Liver (tissue), 9 donors: ENCODE results near the gene RSRC1. TPM values are rescaled to one million over a fixed set of nuclear protein-coding genes. Genes with fewer than 3 reads are reported as not detected.

Experiments used
- DNase-seq: peaks from one replicate; pipeline ENCODE4 v3.0.0-alpha.2; 2017; ENCODE audit warnings: low spot score
- H3K27ac ChIP-seq, 2 donors: one replicate each; pipeline ENCODE4 v1.7.0; 2013; ENCODE audit warnings: inconsistent platforms in 2 of 2, low read length in 2 of 2, control low read depth in 1 of 2, low read depth in 1 of 2, mild to moderate bottlenecking in 1 of 2
- H3K27me3 ChIP-seq, 4 donors: one replicate each; pipeline versions ENCODE4 v1.6.1 to v1.7.0; 2013; ENCODE audit warnings: low read length in 3 of 4, inconsistent platforms in 1 of 4, mild to moderate bottlenecking in 1 of 4, moderate library complexity in 1 of 4; ENCODE audit not compliant: control insufficient read depth in 4 of 4, insufficient read depth in 4 of 4
- H3K36me3 ChIP-seq, 4 donors: one replicate each; pipeline versions ENCODE4 v1.6.1 to v1.7.0; 2013; ENCODE audit warnings: low read length in 3 of 4, mild to moderate bottlenecking in 3 of 4, low read depth in 1 of 4, moderate library complexity in 1 of 4; ENCODE audit not compliant: control insufficient read depth in 4 of 4, insufficient read depth in 3 of 4
- H3K4me1 ChIP-seq, 4 donors: one replicate each; pipeline versions ENCODE4 v1.6.1 to v1.7.0; 2013; ENCODE audit warnings: low read length in 3 of 4, mild to moderate bottlenecking in 3 of 4, moderate library complexity in 1 of 4; ENCODE audit not compliant: control insufficient read depth in 4 of 4, insufficient read depth in 4 of 4
- H3K4me3 ChIP-seq, 3 donors: one replicate each; pipeline versions ENCODE4 v1.6.1 to v1.7.0; 2013; ENCODE audit warnings: low read length in 3 of 3, control low read depth in 1 of 3, low read depth in 1 of 3, mild to moderate bottlenecking in 1 of 3
- H3K9ac ChIP-seq, 2 donors: one replicate each; pipeline ENCODE4 v1.7.0; 2013; ENCODE audit warnings: low read length in 2 of 2, mild to moderate bottlenecking in 2 of 2, moderate library complexity in 2 of 2, control low read depth in 1 of 2, low read depth in 1 of 2
- H3K9me3 ChIP-seq, 4 donors: one replicate each; pipeline versions ENCODE4 v1.6.1 to v1.7.0; 2013; ENCODE audit warnings: low read length in 3 of 4; ENCODE audit not compliant: control insufficient read depth in 4 of 4
- EGR1 ChIP-seq, 2 donors: IDR thresholded peaks; 2 replicates each; pipeline ENCODE4 v1.6.1; 2016 to 2018; ENCODE audit warnings: antibody characterized with exemption in 2 of 2, low read depth in 2 of 2
- FOXA1 ChIP-seq: IDR thresholded peaks from 2 replicates; pipeline ENCODE4 v1.6.1; 2016; ENCODE audit warnings: antibody characterized with exemption
- FOXA2 ChIP-seq: IDR thresholded peaks from 2 replicates; pipeline ENCODE4 v1.6.1; 2016; ENCODE audit warnings: antibody characterized with exemption
- GABPA ChIP-seq, 2 donors: IDR thresholded peaks in 1 of 2; conservative IDR thresholded peaks in 1 of 2; 2 replicates each; pipeline ENCODE4 v1.6.1; 2016; ENCODE audit warnings: antibody characterized with exemption in 2 of 2, mild to moderate bottlenecking in 1 of 2, moderate library complexity in 1 of 2
- HNF4A ChIP-seq, 2 donors: conservative IDR thresholded peaks; 2 replicates each; pipeline ENCODE4 v1.6.1; 2016; ENCODE audit warnings: antibody characterized with exemption in 2 of 2, mild to moderate bottlenecking in 2 of 2
- HNF4G ChIP-seq: IDR thresholded peaks from 2 replicates; pipeline ENCODE4 v1.6.1; 2016; ENCODE audit warnings: antibody characterized with exemption
- JUND ChIP-seq, 2 donors: IDR thresholded peaks; 2 replicates each; pipeline ENCODE4 v1.6.1; 2016; ENCODE audit warnings: antibody characterized with exemption in 2 of 2
- NR2F2 ChIP-seq: IDR thresholded peaks from 2 replicates; pipeline ENCODE4 v1.6.1; 2016; ENCODE audit warnings: antibody characterized with exemption
- RAD21 ChIP-seq, 2 donors: IDR thresholded peaks; 2 replicates each; pipeline ENCODE4 v1.6.1; 2016; ENCODE audit warnings: antibody characterized with exemption in 2 of 2, mild to moderate bottlenecking in 2 of 2
- RXRA ChIP-seq, 2 donors: IDR thresholded peaks; 2 replicates each; pipeline ENCODE4 v1.6.1; 2017 to 2018; ENCODE audit warnings: antibody characterized with exemption in 2 of 2, mild to moderate bottlenecking in 1 of 2
- SP1 ChIP-seq: IDR thresholded peaks from 2 replicates; pipeline ENCODE4 v1.6.1; 2018; ENCODE audit warnings: antibody characterized with exemption, mild to moderate bottlenecking
- TAF1 ChIP-seq: conservative IDR thresholded peaks from 2 replicates; pipeline ENCODE4 v1.6.1; 2016; ENCODE audit warnings: antibody characterized with exemption, mild to moderate bottlenecking
- YY1 ChIP-seq: IDR thresholded peaks from 2 replicates; pipeline ENCODE4 v1.6.1; 2016; ENCODE audit warnings: antibody characterized with exemption, mild to moderate bottlenecking
- WGBS: extraction: QIAGEN DNeasy Blood & Tissue Kit; methylation state at CpG from one replicate; pipeline ENCODE4 v1.1.7; 2013; 5-methylcytosine and 5-hydroxymethylcytosine counted together
- polyA plus RNA-seq, 2 donors: library from polyadenylated mRNA; stranded (reverse) in 1 of 2; unstranded in 1 of 2; fragments of 200-250 nt in 1 of 2; fragments of >200 nt in 1 of 2; fragmentation: Nextera tagmentation in 1 of 2; extraction: Ambion mirVana in 1 of 2; gene quantifications; one replicate each; pipeline versions ENCODE4 v1.2.1 to v1.2.3, GENCODE V29; 2013 to 2015
- total RNA-seq, 2 donors: library from RNA; depleted of rRNA; stranded (reverse); fragments of >200 nt; gene quantifications; one replicate each; pipeline ENCODE4 v1.2.3, GENCODE V29; 2014
- TF ChIP-seq, protein P1 (sequence below): fragments of 150-350 bp; IDR thresholded peaks from 2 replicates; pipeline ENCODE4 v1.5.1; 2017; ENCODE audit warnings: improper control_type of control experiment, low read depth, low read length; ENCODE audit not compliant: missing input control
- TF ChIP-seq, protein P2 (sequence below): IDR thresholded peaks from 2 replicates; pipeline ENCODE4 v1.6.1; 2016; ENCODE audit warnings: antibody characterized with exemption
- TF ChIP-seq, protein P3 (sequence below): IDR thresholded peaks from 2 replicates; pipeline ENCODE4 v1.6.1; 2016; ENCODE audit warnings: antibody characterized with exemption
- TF ChIP-seq, protein P4 (sequence below): IDR thresholded peaks from 2 replicates; pipeline ENCODE4 v1.6.1; 2016; ENCODE audit warnings: antibody characterized with exemption, mild to moderate bottlenecking
- TF ChIP-seq, protein P5 (sequence below): IDR thresholded peaks from 2 replicates; pipeline ENCODE4 v1.6.1; 2016; ENCODE audit warnings: antibody characterized with exemption
- donor health status: healthy.
- donor health status: healthy.
- donor health status: healthy.
- donor health status: healthy.
- donor health status: healthy.

Gene RSRC1
- total and polyA plus RNA-seq, 4 donors, result 7.2 to 30.3 (median 20.7) TPM

DNA sequence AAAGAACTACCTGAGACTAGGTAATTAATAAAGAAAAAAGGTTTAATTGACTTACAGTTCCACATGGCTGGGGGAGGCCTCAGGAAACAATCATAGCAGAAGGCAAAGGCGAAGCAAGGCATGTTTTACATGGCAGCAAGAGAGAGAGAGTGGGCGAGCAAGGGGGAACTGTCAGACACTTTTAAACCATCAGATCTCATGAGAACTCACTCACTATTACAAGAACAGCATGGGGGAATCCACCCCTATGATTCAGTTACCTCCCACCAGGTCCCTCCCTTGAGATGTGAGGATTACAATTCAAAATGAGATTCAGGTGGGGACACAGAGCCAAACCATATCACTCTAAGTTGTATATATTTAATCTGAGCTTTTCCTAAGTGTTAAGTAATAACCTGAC, 382.1 kb downstream of the RSRC1 start:
- no peaks in the 10 kb centered on the region for H3K4me1 ChIP-seq
- no peaks in the 10 kb centered on the region for H3K36me3 ChIP-seq
- TF ChIP-seq SP1 (no peak), FOXA2 (no peak), HNF4G (no peak), YY1 (no peak), EGR1 (IDR thresholded peaks at IDR 0.05; ENCODE audit: low read depth in 2 of 2) (no peak), GABPA (IDR thresholded peaks at IDR 0.05 in 1 of 2, conservative IDR thresholded peaks at IDR 0.05 in 1 of 2) (no peak), JUND (IDR thresholded peaks at IDR 0.05) (no peak), HNF4A (conservative IDR thresholded peaks at IDR 0.05) (no peak), NR2F2 (no peak), FOXA1 (no peak), RAD21 (IDR thresholded peaks at IDR 0.05) (no peak), RXRA (IDR thresholded peaks at IDR 0.05) (no peak)
- TF ChIP-seq, protein P1, sequence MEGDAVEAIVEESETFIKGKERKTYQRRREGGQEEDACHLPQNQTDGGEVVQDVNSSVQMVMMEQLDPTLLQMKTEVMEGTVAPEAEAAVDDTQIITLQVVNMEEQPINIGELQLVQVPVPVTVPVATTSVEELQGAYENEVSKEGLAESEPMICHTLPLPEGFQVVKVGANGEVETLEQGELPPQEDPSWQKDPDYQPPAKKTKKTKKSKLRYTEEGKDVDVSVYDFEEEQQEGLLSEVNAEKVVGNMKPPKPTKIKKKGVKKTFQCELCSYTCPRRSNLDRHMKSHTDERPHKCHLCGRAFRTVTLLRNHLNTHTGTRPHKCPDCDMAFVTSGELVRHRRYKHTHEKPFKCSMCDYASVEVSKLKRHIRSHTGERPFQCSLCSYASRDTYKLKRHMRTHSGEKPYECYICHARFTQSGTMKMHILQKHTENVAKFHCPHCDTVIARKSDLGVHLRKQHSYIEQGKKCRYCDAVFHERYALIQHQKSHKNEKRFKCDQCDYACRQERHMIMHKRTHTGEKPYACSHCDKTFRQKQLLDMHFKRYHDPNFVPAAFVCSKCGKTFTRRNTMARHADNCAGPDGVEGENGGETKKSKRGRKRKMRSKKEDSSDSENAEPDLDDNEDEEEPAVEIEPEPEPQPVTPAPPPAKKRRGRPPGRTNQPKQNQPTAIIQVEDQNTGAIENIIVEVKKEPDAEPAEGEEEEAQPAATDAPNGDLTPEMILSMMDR, result no peak
- TF ChIP-seq, protein P2, sequence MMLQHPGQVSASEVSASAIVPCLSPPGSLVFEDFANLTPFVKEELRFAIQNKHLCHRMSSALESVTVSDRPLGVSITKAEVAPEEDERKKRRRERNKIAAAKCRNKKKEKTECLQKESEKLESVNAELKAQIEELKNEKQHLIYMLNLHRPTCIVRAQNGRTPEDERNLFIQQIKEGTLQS, result no peak
- TF ChIP-seq, protein P3, sequence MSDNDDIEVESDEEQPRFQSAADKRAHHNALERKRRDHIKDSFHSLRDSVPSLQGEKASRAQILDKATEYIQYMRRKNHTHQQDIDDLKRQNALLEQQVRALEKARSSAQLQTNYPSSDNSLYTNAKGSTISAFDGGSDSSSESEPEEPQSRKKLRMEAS, result no peak
- no peak overlapping the region for H3K27ac ChIP-seq
- H3K9ac ChIP-seq, result no peak overlapping the region
- no peak overlapping the region for H3K4me3 ChIP-seq
- no peak for DNase-seq
- no peaks in the 10 kb centered on the region for H3K27me3 ChIP-seq
- WGBS, result 98% methylated on average over 2 of the region's 2 CpGs
- no peaks in the 10 kb centered on the region for H3K9me3 ChIP-seq

DNA sequence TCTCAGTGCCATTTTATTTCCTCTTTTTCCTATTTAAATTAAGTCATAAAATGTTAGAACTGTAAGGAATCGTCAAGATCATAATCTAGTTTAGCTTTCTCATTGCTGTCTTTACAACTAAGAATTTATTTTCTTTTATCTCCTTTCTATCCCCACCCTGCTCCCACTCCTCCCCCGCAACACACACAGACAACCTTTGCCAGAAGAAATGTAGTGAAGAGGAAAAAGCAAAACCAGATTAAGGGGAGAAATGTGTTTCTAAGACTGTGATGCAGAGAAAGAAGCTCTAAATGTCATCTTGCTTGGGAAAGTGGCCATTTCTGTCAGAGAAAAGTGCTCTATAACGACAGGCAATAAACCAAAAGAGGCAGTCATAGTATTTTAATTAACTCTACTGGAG, 382.8 kb downstream of the RSRC1 start:
- WGBS, result 55% methylated on average over 3 of the region's 3 CpGs
- Histone ChIP-seq H3K9ac (no peak overlapping the region), H3K27me3 (no peaks in the 10 kb centered on the region), H3K27ac (no peak overlapping the region), H3K36me3 (no peaks in the 10 kb centered on the region), H3K4me3 (no peak overlapping the region), H3K9me3 (no peaks in the 10 kb centered on the region), H3K4me1 (no peaks in the 10 kb centered on the region)
- DNase-seq, result no peak
- TF ChIP-seq JUND (IDR thresholded peaks at IDR 0.05) (no peak), FOXA1 (no peak), FOXA2 (no peak), NR2F2 (no peak), SP1 (no peak), RXRA (IDR thresholded peaks at IDR 0.05) (no peak), GABPA (IDR thresholded peaks at IDR 0.05 in 1 of 2, conservative IDR thresholded peaks at IDR 0.05 in 1 of 2) (no peak), TAF1 (no peak), RAD21 (IDR thresholded peaks at IDR 0.05) (no peak), YY1 (no peak), EGR1 (IDR thresholded peaks at IDR 0.05; ENCODE audit: low read depth in 2 of 2) (no peak), HNF4A (conservative IDR thresholded peaks at IDR 0.05) (no peak), HNF4G (no peak)
- TF ChIP-seq, protein P2, result no peak
- TF ChIP-seq, protein P1, result no peak
- TF ChIP-seq, protein P4, sequence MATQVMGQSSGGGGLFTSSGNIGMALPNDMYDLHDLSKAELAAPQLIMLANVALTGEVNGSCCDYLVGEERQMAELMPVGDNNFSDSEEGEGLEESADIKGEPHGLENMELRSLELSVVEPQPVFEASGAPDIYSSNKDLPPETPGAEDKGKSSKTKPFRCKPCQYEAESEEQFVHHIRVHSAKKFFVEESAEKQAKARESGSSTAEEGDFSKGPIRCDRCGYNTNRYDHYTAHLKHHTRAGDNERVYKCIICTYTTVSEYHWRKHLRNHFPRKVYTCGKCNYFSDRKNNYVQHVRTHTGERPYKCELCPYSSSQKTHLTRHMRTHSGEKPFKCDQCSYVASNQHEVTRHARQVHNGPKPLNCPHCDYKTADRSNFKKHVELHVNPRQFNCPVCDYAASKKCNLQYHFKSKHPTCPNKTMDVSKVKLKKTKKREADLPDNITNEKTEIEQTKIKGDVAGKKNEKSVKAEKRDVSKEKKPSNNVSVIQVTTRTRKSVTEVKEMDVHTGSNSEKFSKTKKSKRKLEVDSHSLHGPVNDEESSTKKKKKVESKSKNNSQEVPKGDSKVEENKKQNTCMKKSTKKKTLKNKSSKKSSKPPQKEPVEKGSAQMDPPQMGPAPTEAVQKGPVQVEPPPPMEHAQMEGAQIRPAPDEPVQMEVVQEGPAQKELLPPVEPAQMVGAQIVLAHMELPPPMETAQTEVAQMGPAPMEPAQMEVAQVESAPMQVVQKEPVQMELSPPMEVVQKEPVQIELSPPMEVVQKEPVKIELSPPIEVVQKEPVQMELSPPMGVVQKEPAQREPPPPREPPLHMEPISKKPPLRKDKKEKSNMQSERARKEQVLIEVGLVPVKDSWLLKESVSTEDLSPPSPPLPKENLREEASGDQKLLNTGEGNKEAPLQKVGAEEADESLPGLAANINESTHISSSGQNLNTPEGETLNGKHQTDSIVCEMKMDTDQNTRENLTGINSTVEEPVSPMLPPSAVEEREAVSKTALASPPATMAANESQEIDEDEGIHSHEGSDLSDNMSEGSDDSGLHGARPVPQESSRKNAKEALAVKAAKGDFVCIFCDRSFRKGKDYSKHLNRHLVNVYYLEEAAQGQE, result no peak
- TF ChIP-seq, protein P3, result no peak
- TF ChIP-seq, protein P5, sequence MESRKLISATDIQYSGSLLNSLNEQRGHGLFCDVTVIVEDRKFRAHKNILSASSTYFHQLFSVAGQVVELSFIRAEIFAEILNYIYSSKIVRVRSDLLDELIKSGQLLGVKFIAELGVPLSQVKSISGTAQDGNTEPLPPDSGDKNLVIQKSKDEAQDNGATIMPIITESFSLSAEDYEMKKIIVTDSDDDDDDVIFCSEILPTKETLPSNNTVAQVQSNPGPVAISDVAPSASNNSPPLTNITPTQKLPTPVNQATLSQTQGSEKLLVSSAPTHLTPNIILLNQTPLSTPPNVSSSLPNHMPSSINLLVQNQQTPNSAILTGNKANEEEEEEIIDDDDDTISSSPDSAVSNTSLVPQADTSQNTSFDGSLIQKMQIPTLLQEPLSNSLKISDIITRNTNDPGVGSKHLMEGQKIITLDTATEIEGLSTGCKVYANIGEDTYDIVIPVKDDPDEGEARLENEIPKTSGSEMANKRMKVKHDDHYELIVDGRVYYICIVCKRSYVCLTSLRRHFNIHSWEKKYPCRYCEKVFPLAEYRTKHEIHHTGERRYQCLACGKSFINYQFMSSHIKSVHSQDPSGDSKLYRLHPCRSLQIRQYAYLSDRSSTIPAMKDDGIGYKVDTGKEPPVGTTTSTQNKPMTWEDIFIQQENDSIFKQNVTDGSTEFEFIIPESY, result no peak
